Measurements from ENCODE around the gene OCLN. TPM values are rescaled to one million over a fixed set of nuclear protein-coding genes. Genes with fewer than 3 reads are reported as not detected.

The OCLN gene
- 11.7 to 18.6 TPM (median 12.4 TPM) in 5 replicates for total RNA-seq (2022; extraction: Qiagen RNA extraction; ENCODE audit: low read depth)

GRCh38 chr5:69492391-69492922 is at the start of gene OCLN:
OCLN (plus strand) TSS chr5:69492790; CDS start chr5:69504245, 11,455 bp downstream.

GRCh38 chr5:69559908-69560330 is 67.3 kb downstream of the OCLN start, which contains the start of gene GTF2H2C:
GTF2H2C (plus strand) TSS chr5:69560191; CDS start chr5:69565133, 4,942 bp downstream.

Other genes starting within 250 kb of the OCLN start
- 2.4 to 3.7 TPM (median 3.3 TPM) in 5 replicates for gene CCDC125, start 160.0 kb upstream of the OCLN start, total RNA-seq (2022; extraction: Qiagen RNA extraction; ENCODE audit: low read depth)
- 27.1 to 63.2 TPM (median 47.9 TPM) in 5 replicates for gene AK6, start 123.3 kb upstream of the OCLN start, total RNA-seq (2022; extraction: Qiagen RNA extraction; ENCODE audit: low read depth)
- 121 to 148 TPM (median 139 TPM) in 5 replicates for gene TAF9, start 123.3 kb upstream of the OCLN start, total RNA-seq (2022; extraction: Qiagen RNA extraction; ENCODE audit: low read depth)
- gene RAD17, start 123.0 kb upstream of the OCLN start, total RNA-seq (2022; extraction: Qiagen RNA extraction; ENCODE audit: low read depth): 13.5 to 17.1 TPM (median 15.8 TPM) in 5 replicates
- gene MARVELD2, start 77.7 kb upstream of the OCLN start, total RNA-seq (2022; extraction: Qiagen RNA extraction; ENCODE audit: low read depth): 2.5 to 2.9 TPM (median 2.6 TPM) in 5 replicates
- gene GTF2H2C, start 67.4 kb downstream of the OCLN start, total RNA-seq (2022; extraction: Qiagen RNA extraction; ENCODE audit: low read depth): 24.9 to 40.2 TPM (median 35.1 TPM) in 5 replicates

Measured in A549 treated with RU486 at 1 μM for 4 hours (cell line).